Large intestine (tissue), 3 donors: ENCODE data around the gene AKAP13. TPM values are rescaled to one million over a fixed set of nuclear protein-coding genes. Genes with fewer than 3 reads are reported as not detected.

ENCODE experiments used
- DNase-seq, 2 donors: peaks; one replicate each; pipeline versions ENCODE4 v3.0.0 to v3.0.0-alpha.2; 2013
- H3K27ac ChIP-seq: one replicate; pipeline ENCODE4 v1.5.1; 2013; ENCODE audit warnings: low read length
- H3K27me3 ChIP-seq: 2 replicates; pipeline ENCODE4 v1.6.1; 2013; ENCODE audit warnings: low read length; ENCODE audit not compliant: control insufficient read depth, insufficient read depth
- H3K36me3 ChIP-seq: 2 replicates; pipeline ENCODE4 v1.6.1; 2013; ENCODE audit warnings: low read length; ENCODE audit not compliant: control insufficient read depth, insufficient read depth
- H3K4me1 ChIP-seq: one replicate; pipeline ENCODE4 v1.6.1; 2013; ENCODE audit warnings: low read length; ENCODE audit not compliant: control insufficient read depth, insufficient read depth
- H3K4me3 ChIP-seq: one replicate; pipeline ENCODE4 v1.5.1; 2013; ENCODE audit warnings: low read length
- H3K9me3 ChIP-seq: one replicate; pipeline ENCODE4 v1.6.1; 2013; ENCODE audit warnings: mild to moderate bottlenecking, low read depth, low read length, moderate library complexity; ENCODE audit not compliant: control insufficient read depth
- WGBS: methylation state at CpG from one replicate; pipeline ENCODE4 v1.1.5; 2013; ENCODE audit warnings: low lambda C conversion rate; ENCODE audit not compliant: insufficient coverage; 5-methylcytosine and 5-hydroxymethylcytosine counted together
- polyA plus RNA-seq: library from polyadenylated mRNA; unstranded; fragments of 120-200 nt; gene quantifications from one replicate; pipeline ENCODE4 v1.2.1, GENCODE V29; 2013

AKAP13 gene
- polyA plus RNA-seq, 1 donor = 68.9 TPM

DNA sequence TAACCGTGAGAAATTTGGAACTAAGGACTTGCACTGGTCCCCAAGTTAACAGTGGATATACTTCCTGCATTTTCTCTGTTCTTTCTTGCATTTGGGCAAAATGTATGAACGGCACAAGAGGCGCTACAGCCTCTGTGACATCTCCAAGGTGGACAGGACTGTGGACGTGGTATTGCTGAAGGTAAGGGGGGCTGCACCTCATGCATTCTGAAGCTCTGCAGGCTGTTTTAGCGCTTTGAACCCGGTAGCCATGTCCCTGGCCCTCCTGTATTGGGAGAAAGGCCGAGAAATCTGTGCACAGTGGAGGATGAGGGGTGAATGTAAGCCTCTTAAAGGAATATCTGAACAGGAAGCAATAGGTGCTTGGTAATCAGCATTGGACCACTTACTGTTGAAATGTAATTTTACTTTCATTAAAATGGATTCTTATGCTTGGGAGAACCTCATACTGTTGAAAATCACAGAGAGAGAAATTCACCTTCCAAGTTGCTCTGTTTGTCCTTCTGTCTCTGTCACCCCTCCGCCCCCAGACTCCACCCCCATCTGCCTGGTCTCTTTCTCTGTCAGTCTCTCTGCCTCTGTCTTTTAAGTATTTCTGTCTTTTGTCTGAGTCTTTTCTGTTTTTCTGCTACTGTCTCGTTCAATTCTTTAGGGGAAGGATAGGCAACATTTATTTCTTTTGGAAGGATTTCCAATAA lies 239.7 kb downstream of the AKAP13 start:
- Histone ChIP-seq H3K27ac (peak overlapping the region; percentile 27), H3K9me3 (no peaks in the 10 kb centered on the region), H3K4me3 (peak overlapping the region; percentile 29), H3K4me1 (peaks cover 2% of the 10 kb centered on the region), H3K27me3 (no peaks in the 10 kb centered on the region), H3K36me3 (no peaks in the 10 kb centered on the region)
- 50% methylated on average over 1 of the region's 9 CpGs for WGBS
- DNase-seq = no peak

DNA sequence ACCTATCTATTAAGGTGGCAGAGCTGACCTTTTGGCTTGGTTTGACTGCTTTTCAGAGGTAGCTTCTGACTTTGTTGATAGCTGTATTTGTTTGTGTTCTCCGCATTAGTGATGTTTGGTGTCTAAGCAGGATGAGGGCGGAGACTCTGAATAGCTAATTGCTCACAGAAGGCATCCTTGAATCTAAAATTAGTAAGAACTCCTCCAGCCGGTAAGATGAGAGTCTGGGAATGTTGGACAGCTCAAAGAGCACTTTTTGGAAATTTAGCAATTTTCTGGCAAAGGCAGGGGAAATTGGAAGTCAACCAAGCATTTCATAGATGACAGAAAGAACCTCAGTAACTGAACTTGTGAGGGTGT lies 240.3 kb downstream of the AKAP13 start:
- Histone ChIP-seq H3K4me3 (peak overlapping the region; percentile 29), H3K9me3 (no peaks in the 10 kb centered on the region), H3K27me3 (no peaks in the 10 kb centered on the region), H3K4me1 (peaks cover 2% of the 10 kb centered on the region), H3K27ac (peak overlapping the region; percentile 27), H3K36me3 (peaks cover 3% of the 10 kb centered on the region)
- no peak for DNase-seq
- 60% methylated on average over 1 of the region's 3 CpGs for WGBS

DNA sequence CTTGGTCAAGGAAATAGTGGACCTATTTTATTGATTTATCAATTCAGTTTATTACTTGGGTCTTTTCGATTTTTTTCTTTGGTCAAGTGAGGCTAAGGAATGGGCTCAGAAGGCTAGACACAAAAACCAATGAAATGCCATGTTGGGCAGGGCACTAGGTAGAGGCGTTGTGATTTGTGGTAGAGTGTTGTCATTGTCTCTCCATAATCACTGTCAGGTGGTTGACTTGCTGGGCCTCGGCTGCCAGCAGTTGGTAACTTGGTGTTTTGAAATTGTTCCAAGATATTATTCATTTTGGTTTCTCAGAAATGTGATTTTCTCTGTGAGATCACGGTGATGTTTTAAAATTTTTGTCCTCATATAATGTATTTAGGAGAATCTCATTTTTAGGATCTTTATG lies 240.7 kb downstream of the AKAP13 start:
- H3K27me3 ChIP-seq = no peaks in the 10 kb centered on the region
- WGBS = 100% methylated on average over 1 of the region's 4 CpGs
- no peaks in the 10 kb centered on the region for H3K9me3 ChIP-seq
- peak overlapping the region; percentile 29 for H3K4me3 ChIP-seq
- no peak for DNase-seq
- peak overlapping the region; percentile 27 for H3K27ac ChIP-seq
- H3K4me1 ChIP-seq = peaks cover 2% of the 10 kb centered on the region
- H3K36me3 ChIP-seq = peaks cover 3% of the 10 kb centered on the region

DNA sequence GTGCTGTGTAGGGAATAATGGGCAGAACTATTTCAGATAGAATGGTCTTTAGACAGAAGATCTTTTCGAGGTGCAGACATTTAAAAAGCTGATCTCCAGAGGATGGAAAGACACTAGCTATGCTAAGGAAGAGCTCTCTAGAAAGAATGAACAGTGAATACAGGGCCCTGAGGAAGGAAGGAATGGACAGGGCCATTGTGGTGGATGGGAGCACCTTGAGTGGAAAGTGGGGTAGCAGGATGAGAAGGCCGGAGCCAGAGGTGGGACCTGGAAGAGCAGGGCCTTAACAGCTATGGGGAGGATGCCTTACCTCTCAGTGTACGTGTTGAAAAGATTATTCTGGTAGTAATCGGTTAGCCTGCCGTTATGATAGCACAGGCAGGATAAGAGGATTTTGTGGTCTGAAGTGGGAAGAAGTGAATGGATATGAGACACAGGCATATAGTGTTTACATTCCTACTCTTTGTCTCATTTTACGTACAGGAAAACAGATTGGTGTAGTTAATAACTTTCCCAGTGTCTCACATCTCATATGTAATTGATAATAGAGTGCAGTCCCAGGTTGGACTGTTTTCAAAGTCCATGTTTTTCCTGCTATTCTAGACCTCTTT lies 241.9 kb downstream of the AKAP13 start:
- Histone ChIP-seq H3K27ac (no peak overlapping the region), H3K27me3 (no peaks in the 10 kb centered on the region), H3K4me3 (no peak overlapping the region), H3K9me3 (no peaks in the 10 kb centered on the region), H3K36me3 (peaks cover 3% of the 10 kb centered on the region), H3K4me1 (peaks cover 2% of the 10 kb centered on the region)
- WGBS = no CpG with 5 or more reads among the region's 6 CpGs
- no peak for DNase-seq

DNA sequence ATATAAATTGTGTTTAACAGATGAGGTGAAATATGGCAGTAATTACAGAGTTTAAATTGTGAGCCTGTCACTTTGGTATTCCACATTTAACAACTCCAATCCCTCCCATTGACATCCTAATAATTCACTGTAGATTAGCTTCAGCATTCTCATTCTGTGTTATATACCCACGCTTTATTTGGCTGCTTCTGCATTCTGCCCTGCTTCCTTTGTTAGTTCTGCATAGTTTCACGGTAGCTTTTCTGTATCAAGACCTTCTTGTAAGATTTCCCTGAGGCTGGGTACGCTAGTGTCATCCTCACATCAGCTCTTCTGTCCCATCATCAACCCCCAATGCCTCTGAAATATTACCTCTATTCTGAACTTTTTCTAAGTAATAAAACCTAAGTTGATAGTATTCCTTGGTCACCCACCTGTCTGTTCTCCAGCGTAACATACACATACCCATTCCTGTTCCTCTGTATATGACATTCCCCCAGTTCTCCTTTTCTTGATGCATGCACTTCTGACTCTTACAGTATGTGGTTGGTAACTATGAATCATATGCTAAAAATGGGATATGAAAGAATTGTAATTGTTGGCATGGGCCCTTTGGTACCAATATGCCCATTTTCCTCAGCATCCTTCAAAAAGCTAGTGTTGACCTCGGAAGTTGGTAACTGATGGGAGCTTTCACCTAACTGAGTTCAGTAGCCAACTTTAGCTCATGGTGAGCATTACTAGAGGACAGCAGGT lies 243.1 kb downstream of the AKAP13 start:
- no peak for DNase-seq
- Histone ChIP-seq H3K27me3 (no peaks in the 10 kb centered on the region), H3K4me3 (no peak overlapping the region), H3K36me3 (peaks cover 3% of the 10 kb centered on the region), H3K27ac (no peak overlapping the region), H3K9me3 (no peaks in the 10 kb centered on the region), H3K4me1 (no peaks in the 10 kb centered on the region)
- 97% methylated on average over 5 of the region's 5 CpGs for WGBS

DNA sequence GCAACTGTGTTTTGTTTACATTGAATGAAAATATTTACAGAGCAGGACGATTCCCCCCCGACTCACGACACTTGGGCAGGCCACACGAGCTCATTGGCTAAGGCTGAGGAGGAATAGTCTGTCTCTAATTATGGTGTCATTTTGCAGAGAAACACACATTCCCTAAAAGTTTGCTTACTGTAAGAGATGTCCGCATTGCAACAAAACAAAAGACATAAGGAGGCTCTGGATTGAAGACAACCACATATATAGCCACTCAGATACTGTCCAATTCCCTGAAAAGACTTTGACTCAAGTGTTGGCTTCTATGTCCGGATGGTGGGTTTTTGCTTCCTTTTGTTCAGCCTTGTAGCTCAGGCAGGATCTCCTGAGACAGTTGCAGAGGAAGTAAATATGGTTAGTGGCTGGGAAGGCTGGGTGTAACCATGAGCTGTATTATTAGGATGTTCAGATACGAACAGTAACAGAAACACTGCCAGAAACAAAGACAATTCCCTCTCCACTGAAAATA lies 243.9 kb downstream of the AKAP13 start:
- WGBS = 55% methylated on average over 2 of the region's 7 CpGs
- Histone ChIP-seq H3K27me3 (no peaks in the 10 kb centered on the region), H3K36me3 (peaks cover 3% of the 10 kb centered on the region), H3K4me3 (no peak overlapping the region), H3K27ac (peak overlapping the region; percentile 17), H3K4me1 (no peaks in the 10 kb centered on the region), H3K9me3 (no peaks in the 10 kb centered on the region)
- DNase-seq = peak in 1 of 2 donors; percentile 32

DNA sequence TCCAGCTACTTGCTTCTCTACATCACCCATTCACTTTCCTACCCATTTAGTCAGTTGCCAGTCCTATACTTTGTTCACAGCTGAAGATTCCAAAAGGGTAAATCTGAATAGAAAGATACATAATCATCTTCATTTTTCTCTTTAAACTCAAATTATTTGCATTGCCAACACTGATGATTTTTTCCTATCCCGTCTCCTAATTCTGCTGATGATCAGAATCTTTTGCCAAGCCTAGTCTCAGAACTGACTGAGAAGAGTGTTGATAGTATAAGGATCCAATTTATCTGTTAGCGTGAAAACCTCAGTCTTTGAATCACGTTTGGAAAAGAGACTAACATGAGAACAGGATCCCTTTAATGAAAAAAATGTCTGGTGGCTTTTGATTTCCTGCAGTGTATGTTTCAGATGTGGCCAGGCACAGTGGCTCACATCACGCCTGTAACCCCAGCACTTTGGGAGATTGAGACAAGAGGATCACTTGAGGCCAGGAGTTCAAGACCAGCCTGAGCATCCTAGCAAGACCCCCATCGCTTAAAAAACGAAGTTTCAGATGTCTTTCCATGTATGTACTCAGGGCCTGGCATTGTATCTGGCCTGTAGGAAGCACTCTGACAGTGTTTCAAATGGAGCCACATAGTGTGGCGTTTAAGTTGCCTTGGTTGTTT lies 244.9 kb downstream of the AKAP13 start:
- Histone ChIP-seq H3K27me3 (no peaks in the 10 kb centered on the region), H3K9me3 (no peaks in the 10 kb centered on the region), H3K4me3 (no peak overlapping the region), H3K4me1 (no peaks in the 10 kb centered on the region), H3K27ac (peak overlapping the region; percentile 17), H3K36me3 (peaks cover 3% of the 10 kb centered on the region)
- 90% methylated on average over 2 of the region's 7 CpGs for WGBS
- no peak for DNase-seq

DNA sequence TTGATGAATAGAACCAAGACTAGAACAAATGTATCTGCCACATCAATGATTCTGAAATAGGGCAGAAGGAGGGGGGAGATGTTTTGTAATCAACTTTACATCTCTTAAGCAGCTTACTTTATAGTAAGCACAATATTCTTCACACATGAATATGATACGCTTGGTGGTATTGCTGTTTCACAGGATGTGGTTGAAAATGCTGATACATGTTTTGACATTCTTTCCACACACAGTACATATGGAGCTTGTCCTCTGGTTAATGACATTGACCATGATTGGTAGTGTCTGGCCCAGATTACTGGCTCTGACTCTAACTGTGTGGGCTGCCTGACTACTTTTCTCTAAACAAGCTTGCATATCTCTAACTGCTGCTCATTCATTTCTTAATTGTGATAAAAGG lies 245.5 kb downstream of the AKAP13 start:
- Histone ChIP-seq H3K27ac (no peak overlapping the region), H3K4me1 (no peaks in the 10 kb centered on the region), H3K9me3 (no peaks in the 10 kb centered on the region), H3K27me3 (no peaks in the 10 kb centered on the region), H3K4me3 (no peak overlapping the region), H3K36me3 (peaks cover 3% of the 10 kb centered on the region)
- peak; percentile 21 to 56 for DNase-seq
- no CpG with 5 or more reads among the region's 1 CpG for WGBS

DNA sequence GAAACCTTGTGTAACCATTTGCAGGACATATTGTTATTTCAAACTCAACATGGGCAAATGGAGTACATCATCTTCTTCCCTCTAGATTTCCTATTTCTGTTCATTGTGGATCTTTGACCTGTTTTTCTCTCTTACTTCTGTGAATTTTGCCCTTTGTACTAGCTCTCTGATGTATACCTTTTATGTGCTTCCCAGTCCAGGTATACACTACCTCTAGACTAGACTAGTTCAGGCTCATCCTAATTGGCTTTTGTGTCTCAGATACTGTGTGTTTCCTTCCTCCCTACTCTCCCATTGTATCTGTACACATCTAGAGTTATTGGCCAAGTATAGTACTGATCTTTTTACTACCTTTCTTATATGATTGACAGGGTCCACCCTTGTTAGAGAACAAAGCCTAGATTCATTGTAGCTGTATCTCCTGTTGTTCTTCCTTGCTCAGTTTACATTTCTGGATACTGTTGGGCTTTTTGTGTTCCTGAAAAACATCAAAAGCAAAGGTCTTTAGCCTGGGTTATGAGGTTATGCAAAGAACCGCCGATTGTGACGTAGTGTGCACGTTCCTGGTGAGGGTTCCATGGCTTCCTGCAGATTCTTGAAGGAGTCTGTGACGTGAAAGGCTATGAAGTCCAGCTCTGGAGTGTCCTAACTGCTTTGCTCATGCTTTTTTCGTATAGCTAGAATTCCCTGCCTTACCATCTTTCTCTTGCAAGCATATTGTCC lies 247.0 kb downstream of the AKAP13 start:
- Histone ChIP-seq H3K4me1 (no peaks in the 10 kb centered on the region), H3K9me3 (no peaks in the 10 kb centered on the region), H3K27me3 (no peaks in the 10 kb centered on the region), H3K4me3 (no peak overlapping the region), H3K27ac (no peak overlapping the region), H3K36me3 (peaks cover 3% of the 10 kb centered on the region)
- peak in 1 of 2 donors; percentile 54 for DNase-seq
- no CpG with 5 or more reads among the region's 6 CpGs for WGBS

DNA sequence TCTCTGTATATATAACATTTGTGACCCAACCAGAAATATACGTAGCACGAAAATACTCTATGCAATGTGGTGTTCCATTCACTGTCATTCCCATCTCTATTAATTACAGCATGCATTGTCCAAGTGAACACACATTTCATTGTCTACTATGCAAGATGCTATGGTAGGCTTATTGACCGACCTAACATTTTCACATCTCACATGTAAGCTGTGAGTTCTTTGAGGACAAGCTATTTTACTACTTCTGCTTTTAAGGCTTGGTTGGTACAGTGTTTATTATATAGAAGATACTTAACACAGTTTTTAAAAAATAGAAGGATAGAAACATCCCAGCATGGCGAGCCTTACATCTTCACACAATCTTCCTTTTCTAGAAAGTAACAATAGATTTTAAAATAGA lies 249.9 kb downstream of the AKAP13 start:
- Histone ChIP-seq H3K27ac (no peak overlapping the region), H3K27me3 (no peaks in the 10 kb centered on the region), H3K9me3 (no peaks in the 10 kb centered on the region), H3K4me1 (no peaks in the 10 kb centered on the region), H3K36me3 (peaks cover 3% of the 10 kb centered on the region), H3K4me3 (no peak overlapping the region)
- WGBS = 100% methylated on average over 1 of the region's 4 CpGs
- DNase-seq = no peak
